Endothelial cell of umbilical vein (primary cell): ENCODE data around the gene C1orf210.

Experiments
- CTCF ChIP-seq, 2 donors: IDR thresholded peaks; 1 replicate in 1 of 2; 2 replicates in 1 of 2; pipeline ENCODE4 v1.5.1; 2011; ENCODE audit warnings: low read length in 2 of 2, mild to moderate bottlenecking in 2 of 2, moderate library complexity in 2 of 2, control low read depth in 1 of 2, inconsistent platforms in 1 of 2, low read depth in 1 of 2; ENCODE audit not compliant: insufficient read depth in 1 of 2; ENCODE audit errors: extremely low read depth in 1 of 2
- POLR2AphosphoS5 ChIP-seq: IDR thresholded peaks from 2 replicates; pipeline ENCODE4 v1.6.1; 2012; ENCODE audit warnings: low read depth, mild to moderate bottlenecking, control low read depth, low read length, moderate library complexity; ENCODE audit not compliant: insufficient read depth

DNA sequence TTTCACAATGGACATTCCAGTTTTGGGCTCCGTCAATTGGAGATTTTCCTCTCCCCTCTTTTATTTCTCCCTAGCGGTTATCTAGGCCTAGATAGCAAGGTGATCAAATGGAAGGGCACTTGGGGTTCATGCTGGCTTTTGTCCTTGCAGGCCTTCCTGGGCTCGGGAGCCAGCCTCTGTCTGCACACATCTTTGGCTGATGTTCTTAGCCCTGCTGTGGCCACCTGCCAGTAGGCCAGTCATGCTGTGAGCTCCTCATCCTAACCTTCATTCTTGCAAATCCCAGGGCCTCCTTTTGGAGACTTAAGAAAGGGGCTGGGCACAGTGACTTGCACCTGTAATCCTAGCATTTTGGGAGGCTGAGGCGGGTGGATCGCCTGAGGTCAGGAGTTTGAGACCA is 28.9 kb upstream of the C1orf210 start:
- TF ChIP-seq POLR2AphosphoS5 (no peak), CTCF (IDR thresholded peaks at IDR 0.05; ENCODE audit: extremely low read depth in 1 of 2, insufficient read depth in 1 of 2, low read depth in 1 of 2, low read length in 2 of 2) (no peak)
